ENCODE data around the gene ZKSCAN2. TPM values are rescaled to one million over a fixed set of nuclear protein-coding genes. Genes with fewer than 3 reads are reported as not detected.

Gene ZKSCAN2
- total RNA-seq, 1 experiment from 2014 or later, result 11.1 TPM

- Mint-ChIP-seq H3K36me3 (ENCODE audit: insufficient read depth, unreplicated experiment) (peaks cover under 1% of the 10 kb centered on the region), H3K27ac (ENCODE audit: unreplicated experiment) (no peak overlapping the region), H3K4me1 (ENCODE audit: low read depth, unreplicated experiment) (no peaks in the 10 kb centered on the region), H3K4me3 (ENCODE audit: unreplicated experiment) (no peak overlapping the region), H3K27me3 (ENCODE audit: insufficient read depth, unreplicated experiment) (no peaks in the 10 kb centered on the region), H3K9me3 (ENCODE audit: unreplicated experiment) (no peaks in the 10 kb centered on the region)
- ChIA-PET POLR2A (no interaction called here), CTCF (interaction anchor here (0.6 to 1.3 kb wide), 2 partner anchors 45 to 142 kb away, joined by 3 to 6 read pairs; no protein-coding TSS in a partner anchor)
- H3K27me3 ChIP-seq (replicated peaks; ENCODE audit: control insufficient read depth, insufficient read depth, low read length), result no peaks in the 10 kb centered on the region
- H3K36me3 ChIP-seq (ENCODE audit: control insufficient read depth, insufficient read depth, low read length), result no peaks in the 10 kb centered on the region
- no TSS peak for BruUV-seq (replicated peaks)
- no peak for TF ChIP-seq CTCF (IDR thresholded peaks at IDR 0.05; ENCODE audit: insufficient read depth in 1 of 2, low read depth in 1 of 2, low read length in 1 of 2, severe bottlenecking in 1 of 2, unreplicated experiment in 1 of 2)
- intact Hi-C loops (cut with micrococcal nuclease; ENCODE audit: unreplicated experiment), result loop anchor here (10.0 kb wide), 2 partner anchors 105 to 215 kb away; no protein-coding TSS in a partner anchor
- H3K4me1 ChIP-seq, result no peaks in the 10 kb centered on the region
- DNase-seq, result no peak
- no peak overlapping the region for H3K4me3 ChIP-seq (ENCODE audit: low read depth, low read length)
- H3K9me3 ChIP-seq, result no peaks in the 10 kb centered on the region
Measured at GRCh38 chr16:25269879-25270278, 12.2 kb upstream of the ZKSCAN2 start.

- no peak for TF ChIP-seq CTCF (IDR thresholded peaks at IDR 0.05; ENCODE audit: insufficient read depth in 1 of 2, low read depth in 1 of 2, low read length in 1 of 2, severe bottlenecking in 1 of 2, unreplicated experiment in 1 of 2)
- ChIA-PET POLR2A (no interaction called here), CTCF (no interaction called here)
- DNase-seq, result no peak
- no peaks in the 10 kb centered on the region for H3K27me3 Mint-ChIP-seq (ENCODE audit: insufficient read depth, unreplicated experiment)
- H3K4me3 ChIP-seq (ENCODE audit: low read depth, low read length), result no peak overlapping the region
- H3K9me3 Mint-ChIP-seq (ENCODE audit: unreplicated experiment), result no peaks in the 10 kb centered on the region
- H3K36me3 ChIP-seq (ENCODE audit: control insufficient read depth, insufficient read depth, low read length), result no peaks in the 10 kb centered on the region
- H3K4me1 ChIP-seq, result no peaks in the 10 kb centered on the region
- no peak overlapping the region for H3K4me3 Mint-ChIP-seq (ENCODE audit: unreplicated experiment)
- H3K36me3 Mint-ChIP-seq (ENCODE audit: insufficient read depth, unreplicated experiment), result peaks cover 13% of the 10 kb centered on the region
- intact Hi-C loops (cut with micrococcal nuclease; ENCODE audit: unreplicated experiment), result no loop called here
- no peak overlapping the region for H3K27ac Mint-ChIP-seq (ENCODE audit: unreplicated experiment)
- no peaks in the 10 kb centered on the region for H3K27me3 ChIP-seq (replicated peaks; ENCODE audit: control insufficient read depth, insufficient read depth, low read length)
- no peaks in the 10 kb centered on the region for H3K9me3 ChIP-seq
- BruUV-seq (replicated peaks), result no TSS peak
- H3K4me1 Mint-ChIP-seq (ENCODE audit: low read depth, unreplicated experiment), result no peaks in the 10 kb centered on the region
Measured at GRCh38 chr16:25265968-25266367, 8.3 kb upstream of the ZKSCAN2 start.

- CTCF ChIA-PET, result no interaction called here
- Mint-ChIP-seq H3K4me3 (ENCODE audit: unreplicated experiment) (no peak overlapping the region), H3K27ac (ENCODE audit: unreplicated experiment) (no peak overlapping the region), H3K27me3 (ENCODE audit: insufficient read depth, unreplicated experiment) (no peaks in the 10 kb centered on the region), H3K4me1 (ENCODE audit: low read depth, unreplicated experiment) (no peaks in the 10 kb centered on the region), H3K36me3 (ENCODE audit: insufficient read depth, unreplicated experiment) (peaks cover 13% of the 10 kb centered on the region), H3K9me3 (ENCODE audit: unreplicated experiment) (no peaks in the 10 kb centered on the region)
- H3K9me3 ChIP-seq, result no peaks in the 10 kb centered on the region
- H3K36me3 ChIP-seq (ENCODE audit: control insufficient read depth, insufficient read depth, low read length), result no peaks in the 10 kb centered on the region
- no peak for TF ChIP-seq CTCF (IDR thresholded peaks at IDR 0.05; ENCODE audit: insufficient read depth in 1 of 2, low read depth in 1 of 2, low read length in 1 of 2, severe bottlenecking in 1 of 2, unreplicated experiment in 1 of 2)
- POLR2A ChIA-PET, result no interaction called here
- BruUV-seq (replicated peaks), result no TSS peak
- intact Hi-C loops (cut with micrococcal nuclease; ENCODE audit: unreplicated experiment), result no loop called here
- peak in 1 of 2 experiments; percentile 27 for DNase-seq
- H3K27me3 ChIP-seq (replicated peaks; ENCODE audit: control insufficient read depth, insufficient read depth, low read length), result no peaks in the 10 kb centered on the region
- no peaks in the 10 kb centered on the region for H3K4me1 ChIP-seq
- no peak overlapping the region for H3K4me3 ChIP-seq (ENCODE audit: low read depth, low read length)
Measured at GRCh38 chr16:25264597-25264996, 7.0 kb upstream of the ZKSCAN2 start.

All from Caco-2 (cell line).